A549 (cell line): ENCODE measurements around the gene MACROD1. TPM values are rescaled to one million over a fixed set of nuclear protein-coding genes. Genes with fewer than 3 reads are reported as not detected.

ENCODE experiments used
- ATAC-seq, 2 experiments: fragments of 200-7000 bp in 1 of 2; fragments of >200 bp in 1 of 2; cut with Nextera tagmentation in 1 of 2; cut with Tn5 transposase in 1 of 2; 3 replicates each; pipeline versions ENCODE4 v1.8.0 to v1.9.1; 2018 to 2020; ENCODE audit warnings: mild to moderate bottlenecking in 1 of 2, moderate library complexity in 1 of 2
- CTCF ChIA-PET: fragments of 300-600 bp; sonication (Branson Sonifier 250); formaldehyde crosslinking; extraction: SDS; loops from one replicate; lab custom pipeline; 2021; ENCODE audit warnings: antibody characterized with exemption, inconsistent platforms; lab: Yijun Ruan, JAX
- POLR2A ChIA-PET: fragments of 350-600 bp; formaldehyde crosslinking; extraction: SDS; loops from one replicate; lab custom pipeline; 2021; ENCODE audit warnings: antibody characterized with exemption, inconsistent platforms; lab: Yijun Ruan, JAX
- DNase-seq, 2 experiments: peaks; one replicate each; pipeline versions ENCODE4 v3.0.0 to v3.0.0-alpha.2; 2011 to 2016; ENCODE audit warnings: low read depth in 1 of 2, low spot score in 1 of 2
- FAIRE-seq: peaks from 2 replicates; lab custom pipeline; 2011; peaks lifted over from hg19 to GRCh38; lab: Jason Lieb, UNC
- H3K27ac ChIP-seq, 2 experiments: fragments of >200 bp; sonication (Bioruptor Twin); formaldehyde crosslinking; 3 replicates each; pipeline ENCODE4 v1.5.1; 2016 to 2017
- H3K4me1 ChIP-seq: fragments of >200 bp; sonication (Bioruptor Twin); formaldehyde crosslinking; 3 replicates; pipeline ENCODE4 v1.6.1; 2016
- H3K4me2 ChIP-seq: fragments of >200 bp; sonication (Bioruptor Twin); formaldehyde crosslinking; 3 replicates; pipeline ENCODE4 v1.6.1; 2016
- H3K4me3 ChIP-seq: fragments of >200 bp; sonication (Bioruptor Twin); formaldehyde crosslinking; 3 replicates; pipeline ENCODE4 v1.5.1; 2016
- H3K9me3 ChIP-seq: fragments of >200 bp; sonication (Bioruptor Twin); formaldehyde crosslinking; 3 replicates; pipeline ENCODE4 v1.6.1; 2016
- CHD2 ChIP-seq: fragments of 150-350 bp; IDR thresholded peaks from 2 replicates; pipeline ENCODE4 v1.6.1; 2014; ENCODE audit warnings: low read length; ENCODE audit not compliant: partially characterized antibody
- CHD4 ChIP-seq: fragments of 200-600 bp; sonication (generic); IDR thresholded peaks from 2 replicates; pipeline ENCODE4 v1.6.1; 2016; ENCODE audit warnings: antibody characterized with exemption, mild to moderate bottlenecking, borderline replicate concordance
- EHF ChIP-seq: fragments of 250-450 bp; sonication (Bioruptor Pico); IDR thresholded peaks from 2 replicates; pipeline ENCODE4 v1.5.0; 2020; ENCODE audit warnings: mild to moderate bottlenecking
- EP300 ChIP-seq, 2 experiments: fragments of >200 bp; sonication (Bioruptor Twin); formaldehyde crosslinking; IDR thresholded peaks; 2 replicates in 1 of 2; 3 replicates in 1 of 2; pipeline ENCODE4 v1.6.1; 2016 to 2017
- HOXA7 ChIP-seq: fragments of 250-450 bp; sonication (Bioruptor Pico); IDR thresholded peaks from 2 replicates; pipeline ENCODE4 v1.5.0; 2020; ENCODE audit warnings: mild to moderate bottlenecking, moderate library complexity
- KDM5A ChIP-seq: fragments of 200-600 bp; sonication (generic); IDR thresholded peaks from 2 replicates; pipeline ENCODE4 v1.6.1; 2016; ENCODE audit warnings: antibody characterized with exemption, mild to moderate bottlenecking
- MAFK ChIP-seq: fragments of 450-650 bp; IDR thresholded peaks from 2 replicates; pipeline ENCODE4 v1.6.1; 2014; ENCODE audit not compliant: partially characterized antibody
- NFE2L2 ChIP-seq: fragments of 150-350 bp; conservative IDR thresholded peaks from 2 replicates; pipeline ENCODE4 v1.6.1; 2014; ENCODE audit warnings: low read length
- NPAS2 ChIP-seq: fragments of 250-450 bp; sonication (Bioruptor Pico); IDR thresholded peaks from 2 replicates; pipeline ENCODE4 v1.8.0; 2022; ENCODE audit warnings: mild to moderate bottlenecking, moderate library complexity, borderline replicate concordance
- RAD21 ChIP-seq, 2 experiments: fragments of >200 bp in 1 of 2; sonication (Bioruptor Twin) in 1 of 2; formaldehyde crosslinking in 1 of 2; IDR thresholded peaks in 1 of 2; conservative IDR thresholded peaks in 1 of 2; 2 replicates in 1 of 2; 3 replicates in 1 of 2; pipeline ENCODE4 v1.6.1; 2012 to 2018; ENCODE audit warnings: inconsistent platforms in 1 of 2
- SMC3 ChIP-seq: fragments of >200 bp; sonication (Bioruptor Twin); formaldehyde crosslinking; IDR thresholded peaks from 3 replicates; pipeline ENCODE4 v1.6.1; 2018; ENCODE audit warnings: inconsistent platforms
- SREBF2 ChIP-seq: fragments of 450-650 bp; IDR thresholded peaks from 2 replicates; pipeline ENCODE4 v1.6.1; 2014; ENCODE audit warnings: mild to moderate bottlenecking, moderate library complexity
- TP53 ChIP-seq: fragments of 250-450 bp; sonication (Bioruptor Pico); IDR thresholded peaks from 2 replicates; pipeline ENCODE4 v1.5.0; 2021; ENCODE audit warnings: mild to moderate bottlenecking, moderate library complexity
- ZC3H11A ChIP-seq: fragments of 450-650 bp; IDR thresholded peaks from 2 replicates; pipeline ENCODE4 v1.6.1; 2014; ENCODE audit warnings: antibody characterized with exemption, mild to moderate bottlenecking
- WGBS: methylation state at CpG from one replicate; pipeline ENCODE4 v1.1.6; 2017; ENCODE audit errors: missing lambda C conversion rate; 5-methylcytosine and 5-hydroxymethylcytosine counted together
- polyA plus RNA-seq, 4 experiments: library from polyadenylated mRNA; depleted of rRNA in 3 of 4; stranded (reverse); fragments of >200 nt; fragmentation: RNase III in 1 of 4; extraction: RNeasy Plus Mini Kit Qiagen cat#74134 plus additional on column Dnase treatment in 1 of 4; gene quantifications; 2 replicates in 3 of 4; 3 replicates in 1 of 4; pipeline ENCODE4 v1.2.3, GENCODE V29; 2011 to 2017
- TF ChIP-seq, protein P1 (sequence below): fragments of 200-600 bp; sonication (generic); IDR thresholded peaks from 2 replicates; pipeline ENCODE4 v1.6.1; 2016; ENCODE audit warnings: antibody characterized with exemption, mild to moderate bottlenecking, moderate library complexity
- TF ChIP-seq, protein P2 (sequence below): fragments of >200 bp; sonication (Bioruptor Twin); formaldehyde crosslinking; IDR thresholded peaks from 3 replicates; pipeline ENCODE4 v1.6.1; 2016
- TF ChIP-seq, protein P3 (sequence below): fragments of 450-650 bp; IDR thresholded peaks from 2 replicates; pipeline ENCODE4 v1.6.1; 2014; ENCODE audit warnings: antibody characterized with exemption
- TF ChIP-seq, protein P4 (sequence below): fragments of 150-350 bp; IDR thresholded peaks from 2 replicates; pipeline ENCODE4 v1.6.1; 2014; ENCODE audit warnings: low read depth, mild to moderate bottlenecking, low read length
- TF ChIP-seq, protein P5 (sequence below): fragments of 250-450 bp; sonication (Bioruptor Pico); IDR thresholded peaks from 2 replicates; pipeline ENCODE4 v1.5.0; 2021; ENCODE audit warnings: mild to moderate bottlenecking, moderate library complexity, borderline replicate concordance
- TF ChIP-seq, protein P6 (sequence below): fragments of 250-450 bp; sonication (Bioruptor Pico); IDR thresholded peaks from 2 replicates; pipeline ENCODE4 v1.5.0; 2020; ENCODE audit warnings: low read depth, mild to moderate bottlenecking, moderate library complexity

Gene MACROD1
- polyA plus RNA-seq, 2 of the 4 experiments (the other 2 are of a cell fraction) = 15.1 to 16.6 TPM

DNA sequence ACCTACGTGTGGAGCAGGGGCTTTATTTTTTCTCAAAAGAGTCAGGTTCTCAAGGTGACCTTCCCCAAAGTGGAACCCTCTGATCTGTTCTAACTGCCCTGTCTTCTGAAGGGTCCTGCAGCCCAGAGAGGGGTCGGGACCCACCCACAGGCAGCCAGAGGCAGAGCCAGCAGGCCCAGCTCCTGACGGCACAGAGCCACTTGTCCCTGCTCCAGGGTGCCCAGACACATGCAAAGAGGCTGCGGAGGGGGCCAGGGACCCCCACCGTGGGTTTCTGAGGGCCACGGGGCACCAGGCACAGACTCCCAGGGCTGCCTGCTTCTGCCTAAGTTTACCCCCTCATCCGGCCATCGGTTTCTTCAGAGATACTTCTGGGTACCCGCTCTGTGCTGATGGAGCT, 93.0 kb downstream of the MACROD1 start (continued):
- TF ChIP-seq, protein P1, sequence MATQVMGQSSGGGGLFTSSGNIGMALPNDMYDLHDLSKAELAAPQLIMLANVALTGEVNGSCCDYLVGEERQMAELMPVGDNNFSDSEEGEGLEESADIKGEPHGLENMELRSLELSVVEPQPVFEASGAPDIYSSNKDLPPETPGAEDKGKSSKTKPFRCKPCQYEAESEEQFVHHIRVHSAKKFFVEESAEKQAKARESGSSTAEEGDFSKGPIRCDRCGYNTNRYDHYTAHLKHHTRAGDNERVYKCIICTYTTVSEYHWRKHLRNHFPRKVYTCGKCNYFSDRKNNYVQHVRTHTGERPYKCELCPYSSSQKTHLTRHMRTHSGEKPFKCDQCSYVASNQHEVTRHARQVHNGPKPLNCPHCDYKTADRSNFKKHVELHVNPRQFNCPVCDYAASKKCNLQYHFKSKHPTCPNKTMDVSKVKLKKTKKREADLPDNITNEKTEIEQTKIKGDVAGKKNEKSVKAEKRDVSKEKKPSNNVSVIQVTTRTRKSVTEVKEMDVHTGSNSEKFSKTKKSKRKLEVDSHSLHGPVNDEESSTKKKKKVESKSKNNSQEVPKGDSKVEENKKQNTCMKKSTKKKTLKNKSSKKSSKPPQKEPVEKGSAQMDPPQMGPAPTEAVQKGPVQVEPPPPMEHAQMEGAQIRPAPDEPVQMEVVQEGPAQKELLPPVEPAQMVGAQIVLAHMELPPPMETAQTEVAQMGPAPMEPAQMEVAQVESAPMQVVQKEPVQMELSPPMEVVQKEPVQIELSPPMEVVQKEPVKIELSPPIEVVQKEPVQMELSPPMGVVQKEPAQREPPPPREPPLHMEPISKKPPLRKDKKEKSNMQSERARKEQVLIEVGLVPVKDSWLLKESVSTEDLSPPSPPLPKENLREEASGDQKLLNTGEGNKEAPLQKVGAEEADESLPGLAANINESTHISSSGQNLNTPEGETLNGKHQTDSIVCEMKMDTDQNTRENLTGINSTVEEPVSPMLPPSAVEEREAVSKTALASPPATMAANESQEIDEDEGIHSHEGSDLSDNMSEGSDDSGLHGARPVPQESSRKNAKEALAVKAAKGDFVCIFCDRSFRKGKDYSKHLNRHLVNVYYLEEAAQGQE = no peak
- TF ChIP-seq NPAS2 (CRISPR knock-in tag) = no peak
- no peak for TF ChIP-seq RAD21 (conservative IDR thresholded peaks at IDR 0.05 in 1 of 2, IDR thresholded peaks at IDR 0.05 in 1 of 2)
- TF ChIP-seq, protein P2, sequence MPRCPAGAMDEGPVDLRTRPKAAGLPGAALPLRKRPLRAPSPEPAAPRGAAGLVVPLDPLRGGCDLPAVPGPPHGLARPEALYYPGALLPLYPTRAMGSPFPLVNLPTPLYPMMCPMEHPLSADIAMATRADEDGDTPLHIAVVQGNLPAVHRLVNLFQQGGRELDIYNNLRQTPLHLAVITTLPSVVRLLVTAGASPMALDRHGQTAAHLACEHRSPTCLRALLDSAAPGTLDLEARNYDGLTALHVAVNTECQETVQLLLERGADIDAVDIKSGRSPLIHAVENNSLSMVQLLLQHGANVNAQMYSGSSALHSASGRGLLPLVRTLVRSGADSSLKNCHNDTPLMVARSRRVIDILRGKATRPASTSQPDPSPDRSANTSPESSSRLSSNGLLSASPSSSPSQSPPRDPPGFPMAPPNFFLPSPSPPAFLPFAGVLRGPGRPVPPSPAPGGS = no peak

DNA sequence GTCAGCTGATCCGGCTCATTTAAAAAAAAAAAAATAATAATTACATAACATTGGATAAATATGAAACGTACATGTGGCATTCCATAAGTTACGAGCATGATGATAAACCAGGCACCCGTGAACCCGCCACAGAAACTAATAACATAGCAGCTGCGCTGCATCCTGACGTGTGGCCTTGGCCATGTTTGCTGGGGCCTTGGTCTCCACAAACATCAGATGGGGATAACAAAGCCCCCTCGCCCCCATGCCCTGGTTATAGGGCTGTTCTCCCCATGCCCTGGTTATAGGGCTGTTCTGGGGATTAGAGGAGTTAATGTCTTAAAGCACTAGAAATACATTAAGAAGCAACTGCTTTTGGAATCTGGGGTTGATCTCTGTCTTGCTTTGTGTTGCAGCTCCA, 93.5 kb downstream of the MACROD1 start:
- DNase-seq (no peak), FAIRE-seq (no peak), ATAC-seq (no peak)
- Histone ChIP-seq H3K9me3 (no peaks in the 10 kb centered on the region), H3K27ac (no peak overlapping the region), H3K4me2 (no peak overlapping the region), H3K4me1 (no peaks in the 10 kb centered on the region), H3K4me3 (no peak overlapping the region)
- no peak for TF ChIP-seq EHF
- no peak for TF ChIP-seq EP300 (IDR thresholded peaks at IDR 0.05)
- no peak for TF ChIP-seq SREBF2
- TF ChIP-seq, protein P1 = no peak
- no peak for TF ChIP-seq MAFK
- TF ChIP-seq, protein P3, sequence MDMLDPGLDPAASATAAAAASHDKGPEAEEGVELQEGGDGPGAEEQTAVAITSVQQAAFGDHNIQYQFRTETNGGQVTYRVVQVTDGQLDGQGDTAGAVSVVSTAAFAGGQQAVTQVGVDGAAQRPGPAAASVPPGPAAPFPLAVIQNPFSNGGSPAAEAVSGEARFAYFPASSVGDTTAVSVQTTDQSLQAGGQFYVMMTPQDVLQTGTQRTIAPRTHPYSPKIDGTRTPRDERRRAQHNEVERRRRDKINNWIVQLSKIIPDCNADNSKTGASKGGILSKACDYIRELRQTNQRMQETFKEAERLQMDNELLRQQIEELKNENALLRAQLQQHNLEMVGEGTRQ = no peak
- no peak for TF ChIP-seq CHD2
- no peak for TF ChIP-seq CHD4
- TF ChIP-seq HOXA7 (CRISPR knock-in tag) = no peak
- TF ChIP-seq ZC3H11A = no peak
- no peak for TF ChIP-seq KDM5A
- 75% methylated on average over 8 of the region's 8 CpGs for WGBS
- POLR2A ChIA-PET = no interaction called here
- CTCF ChIA-PET = interaction anchor here (1.0 to 1.3 kb wide), 2 partner anchors 9 to 10 kb away, joined by 3 read pairs; no protein-coding TSS in a partner anchor

DNA sequence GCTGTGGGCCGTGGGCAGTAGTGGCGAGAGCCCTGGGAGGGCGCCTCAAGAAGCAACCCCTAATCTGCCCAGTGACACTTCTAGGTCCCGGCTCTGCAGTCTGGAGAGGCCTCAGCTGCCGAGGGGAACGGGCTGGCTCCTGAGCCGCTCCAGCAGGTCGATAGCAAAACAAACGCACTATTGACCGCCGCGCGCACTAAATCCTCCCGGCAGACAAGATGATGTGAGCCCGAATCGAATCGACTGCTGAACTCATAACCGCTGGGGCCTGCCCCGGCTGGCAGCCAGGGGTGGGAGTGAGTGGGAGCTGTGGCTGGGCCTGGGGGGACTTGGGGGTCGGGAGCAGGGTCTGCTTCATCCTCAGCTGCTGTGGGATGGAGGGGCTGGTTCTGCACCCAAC, 94.1 kb downstream of the MACROD1 start:
- ATAC-seq (no peak), DNase-seq (no peak), FAIRE-seq (no peak)
- H3K27ac ChIP-seq = no peak overlapping the region
- H3K4me2 ChIP-seq = no peak overlapping the region
- CTCF ChIA-PET = interaction anchor here (1.5 kb wide), 1 partner anchor 10 kb away, joined by 4 read pairs; no protein-coding TSS in a partner anchor
- TF ChIP-seq SMC3 = no peak
- TF ChIP-seq, protein P4, sequence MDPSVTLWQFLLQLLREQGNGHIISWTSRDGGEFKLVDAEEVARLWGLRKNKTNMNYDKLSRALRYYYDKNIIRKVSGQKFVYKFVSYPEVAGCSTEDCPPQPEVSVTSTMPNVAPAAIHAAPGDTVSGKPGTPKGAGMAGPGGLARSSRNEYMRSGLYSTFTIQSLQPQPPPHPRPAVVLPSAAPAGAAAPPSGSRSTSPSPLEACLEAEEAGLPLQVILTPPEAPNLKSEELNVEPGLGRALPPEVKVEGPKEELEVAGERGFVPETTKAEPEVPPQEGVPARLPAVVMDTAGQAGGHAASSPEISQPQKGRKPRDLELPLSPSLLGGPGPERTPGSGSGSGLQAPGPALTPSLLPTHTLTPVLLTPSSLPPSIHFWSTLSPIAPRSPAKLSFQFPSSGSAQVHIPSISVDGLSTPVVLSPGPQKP = no peak
- no peak for TF ChIP-seq MAFK
- TF ChIP-seq, protein P5, sequence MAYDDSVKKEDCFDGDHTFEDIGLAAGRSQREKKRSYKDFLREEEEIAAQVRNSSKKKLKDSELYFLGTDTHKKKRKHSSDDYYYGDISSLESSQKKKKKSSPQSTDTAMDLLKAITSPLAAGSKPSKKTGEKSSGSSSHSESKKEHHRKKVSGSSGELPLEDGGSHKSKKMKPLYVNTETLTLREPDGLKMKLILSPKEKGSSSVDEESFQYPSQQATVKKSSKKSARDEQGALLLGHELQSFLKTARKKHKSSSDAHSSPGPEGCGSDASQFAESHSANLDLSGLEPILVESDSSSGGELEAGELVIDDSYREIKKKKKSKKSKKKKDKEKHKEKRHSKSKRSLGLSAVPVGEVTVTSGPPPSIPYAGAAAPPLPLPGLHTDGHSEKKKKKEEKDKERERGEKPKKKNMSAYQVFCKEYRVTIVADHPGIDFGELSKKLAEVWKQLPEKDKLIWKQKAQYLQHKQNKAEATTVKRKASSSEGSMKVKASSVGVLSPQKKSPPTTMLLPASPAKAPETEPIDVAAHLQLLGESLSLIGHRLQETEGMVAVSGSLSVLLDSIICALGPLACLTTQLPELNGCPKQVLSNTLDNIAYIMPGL = no peak
- TF ChIP-seq NFE2L2 = no peak
- no peak for TF ChIP-seq SREBF2
- TF ChIP-seq, protein P6, sequence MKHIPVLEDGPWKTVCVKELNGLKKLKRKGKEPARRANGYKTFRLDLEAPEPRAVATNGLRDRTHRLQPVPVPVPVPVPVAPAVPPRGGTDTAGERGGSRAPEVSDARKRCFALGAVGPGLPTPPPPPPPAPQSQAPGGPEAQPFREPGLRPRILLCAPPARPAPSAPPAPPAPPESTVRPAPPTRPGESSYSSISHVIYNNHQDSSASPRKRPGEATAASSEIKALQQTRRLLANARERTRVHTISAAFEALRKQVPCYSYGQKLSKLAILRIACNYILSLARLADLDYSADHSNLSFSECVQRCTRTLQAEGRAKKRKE (CRISPR knock-in tag) = no peak
- TF ChIP-seq TP53 = no peak
- POLR2A ChIA-PET = no interaction called here
- H3K4me3 ChIP-seq = no peak overlapping the region
- H3K9me3 ChIP-seq = no peaks in the 10 kb centered on the region
- no peaks in the 10 kb centered on the region for H3K4me1 ChIP-seq
- WGBS = 90% methylated on average over 17 of the region's 20 CpGs
